Measurements from ENCODE around the gene SMAD6. TPM values are rescaled to one million over a fixed set of nuclear protein-coding genes. Genes with fewer than 3 reads are reported as not detected.
A peak's percentile ranks its signal among the peaks of the same experiment; 100 is the strongest.

SMAD6 gene
- total and polyA plus RNA-seq, 5 experiments from 2014 or later, result 0.08 to 0.16 TPM; not detected in 3

- POLR2A ChIA-PET, result no interaction called here
- Mint-ChIP-seq H3K27me3 (peaks cover 2 to 12% (median 4%) of the 10 kb centered on the region in 5 donors), H3K27ac (no peak overlapping the region), H3K36me3 (no peaks in the 10 kb centered on the region), H3K4me3 (no peak overlapping the region), H3K4me1 (no peaks in the 10 kb centered on the region), H3K9me3 (no peaks in the 10 kb centered on the region)
- DNase-seq (no peak), ATAC-seq (no peak)
Observed at GRCh38 chr15:66805202-66805885, 103.3 kb downstream of the SMAD6 start.

- DNase-seq (no peak), ATAC-seq (no peak)
- Mint-ChIP-seq H3K4me3 (no peak overlapping the region), H3K27ac (no peak overlapping the region), H3K9me3 (peaks cover 0 to 4% (median 0%) of the 10 kb centered on the region in 9 donors), H3K27me3 (peaks cover 0 to 14% (median 2%) of the 10 kb centered on the region in 5 donors), H3K36me3 (peaks cover 0 to 5% (median 5%) of the 10 kb centered on the region in 3 donors), H3K4me1 (no peaks in the 10 kb centered on the region)
- POLR2A ChIA-PET, result no interaction called here
Observed at GRCh38 chr15:66808181-66808824, 106.3 kb downstream of the SMAD6 start.

GRCh38 chr15:66809664-66810063 is 107.6 kb downstream of the SMAD6 start:
- ATAC-seq (no peak), DNase-seq (no peak)
- Mint-ChIP-seq H3K9me3 (peaks cover 0 to 13% (median 0%) of the 10 kb centered on the region in 9 donors), H3K4me1 (no peaks in the 10 kb centered on the region), H3K4me3 (no peak overlapping the region), H3K36me3 (peaks cover 0 to 13% (median 5%) of the 10 kb centered on the region in 3 donors), H3K27ac (no peak overlapping the region), H3K27me3 (peaks cover 0 to 14% (median 4%) of the 10 kb centered on the region in 5 donors)
- POLR2A ChIA-PET, result no interaction called here

- peaks cover 0 to 14% (median 5%) of the 10 kb centered on the region in 5 donors for H3K27me3 Mint-ChIP-seq
- H3K4me3 Mint-ChIP-seq, result no peak overlapping the region
- peaks cover 0 to 13% (median 5%) of the 10 kb centered on the region in 3 donors for H3K36me3 Mint-ChIP-seq
- no peak overlapping the region for H3K27ac Mint-ChIP-seq
- DNase-seq (no peak), ATAC-seq (no peak)
- H3K9me3 Mint-ChIP-seq, result peaks cover 0 to 13% (median 0%) of the 10 kb centered on the region in 9 donors
- POLR2A ChIA-PET, result no interaction called here
- peaks cover 0 to 3% (median 0%) of the 10 kb centered on the region in 4 donors for H3K4me1 Mint-ChIP-seq
Observed at GRCh38 chr15:66815318-66815717, 113.3 kb downstream of the SMAD6 start.

- no peak for ATAC-seq
- H3K9me3 Mint-ChIP-seq, result peaks cover 0 to 13% (median 0%) of the 10 kb centered on the region in 9 donors
- peaks cover 0 to 13% (median 5%) of the 10 kb centered on the region in 3 donors for H3K36me3 Mint-ChIP-seq
- peaks cover 0 to 14% (median 5%) of the 10 kb centered on the region in 5 donors for H3K27me3 Mint-ChIP-seq
- H3K4me1 Mint-ChIP-seq, result peaks cover 0 to 3% (median 0%) of the 10 kb centered on the region in 4 donors
- H3K27ac Mint-ChIP-seq, result no peak overlapping the region
- DNase-seq, result no peak
- POLR2A ChIA-PET, result no interaction called here
- H3K4me3 Mint-ChIP-seq, result no peak overlapping the region
Observed at GRCh38 chr15:66816201-66816600, 114.2 kb downstream of the SMAD6 start.

- H3K9me3 Mint-ChIP-seq, result peaks cover 0 to 4% (median 0%) of the 10 kb centered on the region in 9 donors
- no peak overlapping the region for H3K27ac Mint-ChIP-seq
- H3K4me3 Mint-ChIP-seq, result peak overlapping the region in 1 of 10 donors; percentile 66
- H3K4me1 Mint-ChIP-seq, result peaks cover 0 to 5% (median 0%) of the 10 kb centered on the region in 4 donors
- POLR2A ChIA-PET, result no interaction called here
- no peak for ATAC-seq
- peaks cover 0 to 4% (median 0%) of the 10 kb centered on the region in 3 donors for H3K36me3 Mint-ChIP-seq
- peaks cover 0 to 7% (median 0%) of the 10 kb centered on the region in 5 donors for H3K27me3 Mint-ChIP-seq
- DNase-seq, result no peak
Observed at GRCh38 chr15:66819084-66819483, 117.0 kb downstream of the SMAD6 start.

- no peaks in the 10 kb centered on the region for H3K9me3 Mint-ChIP-seq
Observed at GRCh38 chr15:66820481-66821176, 118.6 kb downstream of the SMAD6 start.

GRCh38 chr15:66821307-66821706 is 119.3 kb downstream of the SMAD6 start:
- no peaks in the 10 kb centered on the region for H3K36me3 Mint-ChIP-seq
- ATAC-seq, result no peak
- H3K9me3 Mint-ChIP-seq, result no peaks in the 10 kb centered on the region
- DNase-seq, result no peak
- H3K4me1 Mint-ChIP-seq, result peaks cover 0 to 5% (median 0%) of the 10 kb centered on the region in 4 donors
- no peak overlapping the region for H3K4me3 Mint-ChIP-seq
- H3K27ac Mint-ChIP-seq, result no peak overlapping the region
- H3K27me3 Mint-ChIP-seq, result peaks cover 0 to 2% (median 0%) of the 10 kb centered on the region in 5 donors
- POLR2A ChIA-PET, result interaction anchor here (0.6 kb wide), 1 partner anchor 13 kb away, joined by 3 read pairs; no protein-coding TSS in a partner anchor

More at GRCh38 chr15:66820481-66821176, 118.6 kb downstream of the SMAD6 start:
- POLR2A ChIA-PET, result no interaction called here
- Mint-ChIP-seq H3K4me3 (no peak overlapping the region), H3K27ac (no peak overlapping the region), H3K4me1 (peaks cover 0 to 5% (median 0%) of the 10 kb centered on the region in 4 donors), H3K27me3 (peaks cover 0 to 2% (median 0%) of the 10 kb centered on the region in 5 donors), H3K36me3 (no peaks in the 10 kb centered on the region)
- no peak for ATAC-seq
- DNase-seq, result no peak

- DNase-seq (no peak), ATAC-seq (no peak)
- Mint-ChIP-seq H3K9me3 (no peaks in the 10 kb centered on the region), H3K4me1 (peaks cover 0 to 5% (median 0%) of the 10 kb centered on the region in 4 donors), H3K27me3 (peaks cover 0 to 2% (median 0%) of the 10 kb centered on the region in 5 donors), H3K36me3 (no peaks in the 10 kb centered on the region), H3K4me3 (no peak overlapping the region), H3K27ac (no peak overlapping the region)
- POLR2A ChIA-PET, result no interaction called here
Observed at GRCh38 chr15:66822114-66822513, 120.1 kb downstream of the SMAD6 start.

- H3K36me3 Mint-ChIP-seq, result no peaks in the 10 kb centered on the region
Observed at GRCh38 chr15:66822576-66822975, 120.5 kb downstream of the SMAD6 start.

GRCh38 chr15:66823601-66824000 is 121.6 kb downstream of the SMAD6 start:
- POLR2A ChIA-PET, result no interaction called here
- DNase-seq (no peak), ATAC-seq (no peak)
- Mint-ChIP-seq H3K27me3 (peaks cover 0 to 2% (median 0%) of the 10 kb centered on the region in 5 donors), H3K4me3 (no peak overlapping the region), H3K36me3 (no peaks in the 10 kb centered on the region), H3K27ac (no peak overlapping the region), H3K4me1 (peaks cover 0 to 5% (median 0%) of the 10 kb centered on the region in 4 donors), H3K9me3 (no peaks in the 10 kb centered on the region)

More at GRCh38 chr15:66822576-66822975, 120.5 kb downstream of the SMAD6 start:
- POLR2A ChIA-PET, result no interaction called here
- Mint-ChIP-seq H3K27ac (no peak overlapping the region), H3K9me3 (no peaks in the 10 kb centered on the region), H3K4me3 (no peak overlapping the region), H3K27me3 (peaks cover 0 to 2% (median 0%) of the 10 kb centered on the region in 5 donors), H3K4me1 (peaks cover 0 to 5% (median 0%) of the 10 kb centered on the region in 4 donors)
- DNase-seq (no peak), ATAC-seq (no peak)

- no peaks in the 10 kb centered on the region for H3K27me3 Mint-ChIP-seq
- no peak for DNase-seq
- no peak overlapping the region for H3K4me3 Mint-ChIP-seq
- no peaks in the 10 kb centered on the region for H3K9me3 Mint-ChIP-seq
- H3K27ac Mint-ChIP-seq, result peak overlapping the region in 1 of 10 donors; percentile 42
- no peak for ATAC-seq
- POLR2A ChIA-PET, result no interaction called here
- no peaks in the 10 kb centered on the region for H3K36me3 Mint-ChIP-seq
- H3K4me1 Mint-ChIP-seq, result peaks cover 0 to 2% (median 0%) of the 10 kb centered on the region in 4 donors
Observed at GRCh38 chr15:66824424-66824823, 122.4 kb downstream of the SMAD6 start.

GRCh38 chr15:66825139-66825538 is 123.1 kb downstream of the SMAD6 start:
- Mint-ChIP-seq H3K4me3 (no peak overlapping the region), H3K9me3 (no peaks in the 10 kb centered on the region), H3K27me3 (no peaks in the 10 kb centered on the region), H3K27ac (no peak overlapping the region), H3K36me3 (no peaks in the 10 kb centered on the region), H3K4me1 (peaks cover 0 to 2% (median 0%) of the 10 kb centered on the region in 4 donors)
- POLR2A ChIA-PET, result no interaction called here
- ATAC-seq (no peak), DNase-seq (no peak)

Measured in naive thymus-derived CD8-positive, alpha-beta T cell (primary cell).